Peyer's patch (tissue), 4 donors: ENCODE data around the gene FARS2. TPM values are rescaled to one million over a fixed set of nuclear protein-coding genes. Genes with fewer than 3 reads are reported as not detected.

ENCODE experiments used
- DNase-seq, 3 donors: peaks; one replicate each; pipeline ENCODE4 v3.0.0-alpha.2; 2017 to 2019
- H3K27ac ChIP-seq, 4 donors: fragments of 200-600 bp; sonication (generic); one replicate each; pipeline ENCODE4 v1.5.1; 2016 to 2019
- H3K27me3 ChIP-seq, 2 donors: fragments of 200-600 bp; sonication (generic); one replicate each; pipeline ENCODE4 v1.5.1; 2019
- H3K36me3 ChIP-seq, 3 donors: fragments of 200-600 bp; sonication (generic); one replicate each; pipeline ENCODE4 v1.5.1; 2016 to 2019
- H3K4me1 ChIP-seq, 4 donors: fragments of 200-600 bp; sonication (generic); one replicate each; pipeline ENCODE4 v1.5.1; 2016 to 2019
- H3K4me3 ChIP-seq, 4 donors: fragments of 200-600 bp; sonication (generic); 1 replicate in 3 of 4; 2 replicates in 1 of 4; pipeline ENCODE4 v1.5.1; 2016 to 2019; ENCODE audit warnings: mild to moderate bottlenecking in 1 of 4
- H3K9me3 ChIP-seq, 4 donors: fragments of 200-600 bp; sonication (generic); one replicate each; pipeline ENCODE4 v1.5.1; 2016 to 2019; ENCODE audit warnings: mild to moderate bottlenecking in 1 of 4
- POLR2A ChIP-seq, 2 donors: fragments of 450-650 bp; IDR thresholded peaks; one replicate each; pipeline ENCODE4 v1.5.1; 2017; ENCODE audit warnings: antibody characterized with exemption in 2 of 2, mild to moderate bottlenecking in 2 of 2, moderate library complexity in 2 of 2
- total RNA-seq, 4 donors: library from RNA; depleted of rRNA; stranded (reverse); fragments of >200 nt; gene quantifications; one replicate each; pipeline ENCODE4 v1.1.0, GENCODE V29; 2016
- TF ChIP-seq, protein P1 (sequence below), 6 experiments: fragments of 450-650 bp in 4 of 6; fragments of 200-600 bp in 2 of 6; sonication (generic) in 1 of 6; IDR thresholded peaks; one replicate each; pipeline ENCODE4 v1.5.1; 2017 to 2019; ENCODE audit warnings: antibody characterized with exemption in 6 of 6, mild to moderate bottlenecking in 3 of 6, moderate library complexity in 1 of 6

Gene FARS2
- total RNA-seq, 4 donors from 2014 or later, result 9.5 to 42.1 (median 17.1) TPM

DNA sequence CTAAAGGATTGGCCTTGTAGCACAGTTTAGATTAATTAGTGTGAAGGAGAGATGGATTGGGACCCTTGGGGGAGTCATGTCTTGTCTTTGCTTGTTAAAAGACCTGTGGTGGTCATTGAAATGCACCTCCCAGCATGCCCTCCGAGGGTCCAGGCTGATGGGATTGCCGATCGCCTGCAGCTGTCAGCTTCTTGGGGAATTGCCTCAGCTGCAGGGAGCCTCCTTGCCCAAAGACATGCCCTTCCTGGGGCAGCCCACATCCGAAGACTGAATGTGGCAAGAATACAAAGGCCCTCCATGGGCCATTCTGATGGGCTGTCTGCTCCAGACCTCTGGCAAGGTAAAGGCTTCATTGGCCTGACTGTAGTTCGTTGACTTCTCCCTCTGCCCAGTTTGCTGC, 150.7 kb downstream of the FARS2 start:
- Histone ChIP-seq H3K27ac (no peak overlapping the region), H3K27me3 (no peaks in the 10 kb centered on the region), H3K9me3 (no peaks in the 10 kb centered on the region), H3K4me1 (no peaks in the 10 kb centered on the region), H3K36me3 (no peaks in the 10 kb centered on the region), H3K4me3 (no peak overlapping the region)
- TF ChIP-seq, protein P1, sequence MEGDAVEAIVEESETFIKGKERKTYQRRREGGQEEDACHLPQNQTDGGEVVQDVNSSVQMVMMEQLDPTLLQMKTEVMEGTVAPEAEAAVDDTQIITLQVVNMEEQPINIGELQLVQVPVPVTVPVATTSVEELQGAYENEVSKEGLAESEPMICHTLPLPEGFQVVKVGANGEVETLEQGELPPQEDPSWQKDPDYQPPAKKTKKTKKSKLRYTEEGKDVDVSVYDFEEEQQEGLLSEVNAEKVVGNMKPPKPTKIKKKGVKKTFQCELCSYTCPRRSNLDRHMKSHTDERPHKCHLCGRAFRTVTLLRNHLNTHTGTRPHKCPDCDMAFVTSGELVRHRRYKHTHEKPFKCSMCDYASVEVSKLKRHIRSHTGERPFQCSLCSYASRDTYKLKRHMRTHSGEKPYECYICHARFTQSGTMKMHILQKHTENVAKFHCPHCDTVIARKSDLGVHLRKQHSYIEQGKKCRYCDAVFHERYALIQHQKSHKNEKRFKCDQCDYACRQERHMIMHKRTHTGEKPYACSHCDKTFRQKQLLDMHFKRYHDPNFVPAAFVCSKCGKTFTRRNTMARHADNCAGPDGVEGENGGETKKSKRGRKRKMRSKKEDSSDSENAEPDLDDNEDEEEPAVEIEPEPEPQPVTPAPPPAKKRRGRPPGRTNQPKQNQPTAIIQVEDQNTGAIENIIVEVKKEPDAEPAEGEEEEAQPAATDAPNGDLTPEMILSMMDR (IDR thresholded peaks at IDR 0.05), result no peak
- no peak for TF ChIP-seq POLR2A (IDR thresholded peaks at IDR 0.05)
- DNase-seq, result no peak

DNA sequence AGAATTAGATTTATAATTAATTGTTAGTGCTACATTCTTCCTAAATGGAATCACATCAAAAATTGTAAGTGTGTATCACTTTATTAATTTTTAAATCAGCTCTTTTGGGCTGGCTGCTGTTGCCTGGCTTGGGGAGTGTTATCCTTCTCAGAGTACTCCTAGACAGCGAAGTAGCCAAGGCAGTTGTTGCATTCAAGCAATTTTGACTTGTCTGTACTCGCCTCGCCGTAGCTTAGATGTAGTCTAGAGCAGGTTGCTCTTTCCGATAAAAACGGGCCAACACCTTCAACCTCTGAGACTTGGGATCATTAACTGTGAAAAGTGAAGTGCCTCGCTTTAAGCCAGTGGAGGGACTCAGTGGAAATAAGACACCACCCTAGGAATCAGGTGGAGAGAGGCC, 151.3 kb downstream of the FARS2 start:
- no peaks in the 10 kb centered on the region for H3K9me3 ChIP-seq
- no peaks in the 10 kb centered on the region for H3K36me3 ChIP-seq
- no peak overlapping the region for H3K27ac ChIP-seq
- DNase-seq, result no peak
- no peak overlapping the region for H3K4me3 ChIP-seq
- TF ChIP-seq, protein P1 (IDR thresholded peaks at IDR 0.05), result no peak
- no peak for TF ChIP-seq POLR2A (IDR thresholded peaks at IDR 0.05)
- H3K4me1 ChIP-seq, result no peaks in the 10 kb centered on the region
- no peaks in the 10 kb centered on the region for H3K27me3 ChIP-seq

DNA sequence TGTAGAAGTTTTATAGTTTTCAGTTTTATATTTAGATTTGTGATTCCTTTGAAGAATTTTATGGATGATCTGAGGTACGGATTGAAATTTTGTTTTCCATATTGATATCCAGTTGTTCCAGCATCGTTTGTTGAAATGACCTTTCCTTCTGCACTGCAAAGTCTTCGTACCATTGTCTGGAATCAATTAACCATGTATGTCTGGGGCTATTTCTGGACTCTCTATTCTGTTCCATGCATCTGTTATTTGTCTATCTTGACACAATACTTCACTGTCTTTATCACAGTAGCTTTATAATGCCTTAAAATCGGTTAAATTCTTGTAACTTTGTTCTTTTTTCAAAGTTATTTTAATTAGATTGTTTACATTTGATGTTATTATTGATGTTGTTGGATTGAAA, 154.9 kb downstream of the FARS2 start:
- TF ChIP-seq, protein P1 (IDR thresholded peaks at IDR 0.05), result no peak
- TF ChIP-seq POLR2A (IDR thresholded peaks at IDR 0.05), result no peak
- no peaks in the 10 kb centered on the region for H3K27me3 ChIP-seq
- H3K4me3 ChIP-seq, result no peak overlapping the region
- no peak for DNase-seq
- H3K27ac ChIP-seq, result no peak overlapping the region
- no peaks in the 10 kb centered on the region for H3K9me3 ChIP-seq
- H3K36me3 ChIP-seq, result no peaks in the 10 kb centered on the region
- H3K4me1 ChIP-seq, result no peaks in the 10 kb centered on the region

GRCh38 chr6:5422321-5422915, 161.1 kb downstream of the FARS2 start:
- Histone ChIP-seq H3K4me1 (no peaks in the 10 kb centered on the region), H3K4me3 (no peak overlapping the region), H3K36me3 (no peaks in the 10 kb centered on the region), H3K9me3 (no peaks in the 10 kb centered on the region), H3K27ac (no peak overlapping the region), H3K27me3 (no peaks in the 10 kb centered on the region)
- TF ChIP-seq, protein P1 (IDR thresholded peaks at IDR 0.05), result peak in 3 of 6 experiments; percentile 4 to 38 (median 35)
- TF ChIP-seq POLR2A (IDR thresholded peaks at IDR 0.05), result no peak
- no peak for DNase-seq

DNA sequence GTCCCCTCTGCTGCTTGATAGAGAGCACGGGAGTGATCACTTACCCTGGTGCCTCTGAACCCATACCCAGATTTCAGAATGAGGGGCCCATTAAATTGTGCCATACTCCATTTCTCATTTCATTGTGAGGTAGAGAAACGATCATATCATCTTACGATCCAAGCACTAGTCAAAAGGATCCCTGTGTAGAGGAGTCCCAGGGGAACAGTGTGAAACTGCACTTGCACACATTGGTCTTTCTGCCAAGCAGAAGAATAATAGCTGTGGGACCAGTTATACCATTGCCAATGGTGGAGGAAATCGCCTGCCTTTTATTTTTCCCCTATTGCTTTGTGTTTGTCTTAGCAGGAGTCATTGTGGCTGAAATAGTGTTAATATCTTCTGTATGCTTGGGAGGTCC, 161.9 kb downstream of the FARS2 start:
- H3K36me3 ChIP-seq, result no peaks in the 10 kb centered on the region
- no peaks in the 10 kb centered on the region for H3K27me3 ChIP-seq
- TF ChIP-seq, protein P1 (IDR thresholded peaks at IDR 0.05), result no peak
- TF ChIP-seq POLR2A (IDR thresholded peaks at IDR 0.05), result no peak
- H3K4me1 ChIP-seq, result no peaks in the 10 kb centered on the region
- H3K27ac ChIP-seq, result no peak overlapping the region
- no peaks in the 10 kb centered on the region for H3K9me3 ChIP-seq
- DNase-seq, result no peak
- H3K4me3 ChIP-seq, result no peak overlapping the region

DNA sequence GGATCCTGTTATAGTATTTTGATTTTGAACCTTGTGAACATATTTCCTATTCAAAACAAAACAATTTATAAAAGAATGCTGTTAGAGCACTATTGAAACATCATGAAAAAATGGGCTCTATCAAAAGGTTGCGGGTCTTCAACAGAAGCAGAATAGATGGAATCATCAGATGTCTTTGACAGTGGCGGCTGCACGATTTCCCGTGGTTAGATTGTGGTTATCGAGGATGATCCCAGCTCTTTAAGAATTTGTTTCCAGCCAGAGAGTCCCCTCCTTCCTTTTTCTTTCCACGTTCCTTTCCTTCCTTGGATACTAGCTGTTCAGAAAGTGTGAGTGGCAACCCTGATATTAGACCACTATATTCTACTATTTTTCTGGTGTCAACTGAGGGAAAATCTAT, 163.4 kb downstream of the FARS2 start:
- Histone ChIP-seq H3K4me3 (no peak overlapping the region), H3K4me1 (no peaks in the 10 kb centered on the region), H3K27ac (no peak overlapping the region), H3K27me3 (no peaks in the 10 kb centered on the region), H3K9me3 (no peaks in the 10 kb centered on the region), H3K36me3 (no peaks in the 10 kb centered on the region)
- TF ChIP-seq, protein P1 (IDR thresholded peaks at IDR 0.05), result no peak
- TF ChIP-seq POLR2A (IDR thresholded peaks at IDR 0.05), result no peak
- no peak for DNase-seq
